Measurements from ENCODE around the gene EMILIN1. TPM values are rescaled to one million over a fixed set of nuclear protein-coding genes. Genes with fewer than 3 reads are reported as not detected.

Gene EMILIN1
- total RNA-seq, 6 experiments from 2014 or later = 7.2 to 26.1 (median 21.0) TPM

DNA sequence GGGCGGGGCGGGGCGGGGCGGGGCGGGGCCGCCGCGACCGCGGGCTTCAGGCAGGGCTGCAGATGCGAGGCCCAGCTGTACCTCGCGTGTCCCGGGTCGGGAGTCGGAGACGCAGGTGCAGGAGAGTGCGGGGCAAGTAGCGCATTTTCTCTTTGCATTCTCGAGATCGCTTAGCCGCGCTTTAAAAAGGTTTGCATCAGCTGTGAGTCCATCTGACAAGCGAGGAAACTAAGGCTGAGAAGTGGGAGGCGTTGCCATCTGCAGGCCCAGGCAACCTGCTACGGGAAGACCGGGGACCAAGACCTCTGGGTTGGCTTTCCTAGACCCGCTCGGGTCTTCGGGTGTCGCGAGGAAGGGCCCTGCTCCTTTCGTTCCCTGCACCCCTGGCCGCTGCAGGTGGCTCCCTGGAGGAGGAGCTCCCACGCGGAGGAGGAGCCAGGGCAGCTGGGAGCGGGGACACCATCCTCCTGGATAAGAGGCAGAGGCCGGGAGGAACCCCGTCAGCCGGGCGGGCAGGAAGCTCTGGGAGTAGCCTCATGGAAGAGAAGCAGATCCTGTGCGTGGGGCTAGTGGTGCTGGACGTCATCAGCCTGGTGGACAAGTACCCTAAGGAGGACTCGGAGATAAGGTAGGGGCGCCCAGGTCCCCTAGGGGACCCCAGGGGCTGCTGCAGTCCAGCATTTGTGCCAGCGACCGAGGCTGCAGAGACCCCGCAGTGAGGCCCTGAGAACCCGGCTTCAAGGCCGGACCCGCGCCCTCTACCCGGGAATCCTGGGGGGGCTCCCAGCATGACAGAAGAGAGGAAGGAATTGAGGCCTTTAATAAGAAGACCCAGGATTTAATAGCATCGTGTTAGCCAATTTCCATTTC, 8.5 kb downstream of the EMILIN1 start, which contains the start of gene KHK:
Gene KHK, plus strand, starts transcription at position 49 of the 870 bp plus-strand sequence. Its CDS starts 488 bp downstream, at position 537.
- Histone ChIP-seq H3K4me3 (peak within 1 kb of the TSS; percentile 52 to 77 (median 64)), H3K36me3 (no peaks in the 10 kb centered on the region), H3K27ac (peak within 1 kb of the TSS; percentile 59 to 80 (median 75)), H3K9me3 (no peaks in the 10 kb centered on the region), H3K4me1 (peaks cover 0 to 30% (median 5%) of the 10 kb centered on the region in 4 donors), H3K27me3 (no peaks in the 10 kb centered on the region)
- DNase-seq (peak; percentile 89 to 92 (median 91)), ATAC-seq (peak; percentile 62 to 78 (median 73))
- TF ChIP-seq, protein P1, sequence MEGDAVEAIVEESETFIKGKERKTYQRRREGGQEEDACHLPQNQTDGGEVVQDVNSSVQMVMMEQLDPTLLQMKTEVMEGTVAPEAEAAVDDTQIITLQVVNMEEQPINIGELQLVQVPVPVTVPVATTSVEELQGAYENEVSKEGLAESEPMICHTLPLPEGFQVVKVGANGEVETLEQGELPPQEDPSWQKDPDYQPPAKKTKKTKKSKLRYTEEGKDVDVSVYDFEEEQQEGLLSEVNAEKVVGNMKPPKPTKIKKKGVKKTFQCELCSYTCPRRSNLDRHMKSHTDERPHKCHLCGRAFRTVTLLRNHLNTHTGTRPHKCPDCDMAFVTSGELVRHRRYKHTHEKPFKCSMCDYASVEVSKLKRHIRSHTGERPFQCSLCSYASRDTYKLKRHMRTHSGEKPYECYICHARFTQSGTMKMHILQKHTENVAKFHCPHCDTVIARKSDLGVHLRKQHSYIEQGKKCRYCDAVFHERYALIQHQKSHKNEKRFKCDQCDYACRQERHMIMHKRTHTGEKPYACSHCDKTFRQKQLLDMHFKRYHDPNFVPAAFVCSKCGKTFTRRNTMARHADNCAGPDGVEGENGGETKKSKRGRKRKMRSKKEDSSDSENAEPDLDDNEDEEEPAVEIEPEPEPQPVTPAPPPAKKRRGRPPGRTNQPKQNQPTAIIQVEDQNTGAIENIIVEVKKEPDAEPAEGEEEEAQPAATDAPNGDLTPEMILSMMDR (IDR thresholded peaks at IDR 0.05) = peak in 2 of 4 donors; percentile 21 to 28
- TF ChIP-seq POLR2A (IDR thresholded peaks at IDR 0.05) = peak; percentile 79
- intact Hi-C loops (cut with DNase I) = loop anchor here in 1 of 2 donors (10.0 kb wide), 2 partner anchors 62 to 122 kb away; no protein-coding TSS in a partner anchor
- under 1% methylated on average over 18 of the region's 54 CpGs for WGBS (ENCODE audit: insufficient coverage, low coverage, low lambda C conversion rate, missing lambda C conversion rate)

DNA sequence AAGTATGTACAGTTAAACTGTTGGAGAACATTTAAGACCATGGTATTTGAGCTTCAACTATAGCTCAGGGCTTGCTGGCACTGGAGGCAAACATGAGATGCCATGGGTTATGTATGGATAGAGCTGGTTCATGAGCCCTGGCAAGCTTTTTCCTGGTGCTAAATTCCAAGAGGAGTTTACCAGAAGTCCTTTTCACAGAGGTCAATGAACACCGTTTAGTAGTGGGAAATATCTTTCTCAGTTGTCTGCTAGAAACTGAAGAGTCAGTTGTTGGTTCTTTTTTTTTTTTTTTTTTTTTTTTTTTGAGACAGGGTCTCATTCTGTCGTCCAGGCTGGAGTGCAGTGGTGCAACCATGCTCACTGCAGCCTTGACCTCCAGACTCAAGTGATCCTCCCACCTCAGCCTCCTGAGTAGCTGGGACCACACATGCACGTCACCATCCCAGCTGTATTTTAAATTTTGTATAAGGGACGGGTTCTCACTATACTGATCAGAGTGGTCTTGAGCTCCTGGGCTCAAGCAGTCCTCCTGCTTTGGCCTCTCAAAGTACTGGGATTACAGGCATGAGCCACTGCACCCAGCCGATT, 9.5 kb downstream of the EMILIN1 start:
- no peaks in the 10 kb centered on the region for H3K36me3 ChIP-seq
- ATAC-seq (peak in 2 of 4 donors; percentile 1 to 3), DNase-seq (no peak)
- peak overlapping the region; percentile 52 to 77 (median 64) for H3K4me3 ChIP-seq
- H3K4me1 ChIP-seq = peaks cover 0 to 38% (median 7%) of the 10 kb centered on the region in 4 donors
- peak overlapping the region; percentile 35 to 57 (median 44) for H3K27ac ChIP-seq
- WGBS (ENCODE audit: insufficient coverage, low coverage, low lambda C conversion rate, missing lambda C conversion rate) = 23% methylated on average over 2 of the region's 5 CpGs
- no peaks in the 10 kb centered on the region for H3K27me3 ChIP-seq
- intact Hi-C loops (cut with DNase I) = loop anchor here in 1 of 2 donors (10.0 kb wide), 2 partner anchors 63 to 123 kb away; no protein-coding TSS in a partner anchor
- TF ChIP-seq, protein P1 (IDR thresholded peaks at IDR 0.05) = no peak
- TF ChIP-seq POLR2A (IDR thresholded peaks at IDR 0.05) = no peak
- no peaks in the 10 kb centered on the region for H3K9me3 ChIP-seq

DNA sequence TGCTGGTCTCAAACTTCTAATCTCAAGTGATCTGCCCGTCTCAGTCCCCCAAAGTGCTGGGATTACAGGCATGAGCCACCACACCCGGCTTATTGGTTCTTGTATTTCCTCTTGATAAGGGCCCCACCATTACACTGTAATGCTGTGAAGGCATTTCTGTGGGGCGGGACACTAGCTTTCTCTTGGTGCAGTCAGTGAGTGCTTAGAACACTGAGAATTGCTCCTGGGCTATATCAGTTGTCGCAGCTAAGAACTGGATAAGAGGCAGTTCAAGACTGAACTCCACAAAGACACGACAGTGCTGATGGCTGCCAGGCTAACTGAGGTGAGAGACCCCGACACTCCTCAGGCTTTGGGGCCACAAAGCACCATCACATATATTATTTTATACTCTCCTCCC, 10.2 kb downstream of the EMILIN1 start:
- TF ChIP-seq, protein P1 (IDR thresholded peaks at IDR 0.05) = no peak
- no peak for TF ChIP-seq POLR2A (IDR thresholded peaks at IDR 0.05)
- peak overlapping the region; percentile 35 to 57 (median 44) for H3K27ac ChIP-seq
- no peaks in the 10 kb centered on the region for H3K27me3 ChIP-seq
- WGBS (ENCODE audit: insufficient coverage, low coverage, low lambda C conversion rate, missing lambda C conversion rate) = 10% methylated on average over 6 of the region's 6 CpGs
- intact Hi-C loops (cut with DNase I) = loop anchor here in 1 of 2 donors (10.0 kb wide), 2 partner anchors 64 to 124 kb away; no protein-coding TSS in a partner anchor
- H3K4me3 ChIP-seq = peak overlapping the region; percentile 52 to 77 (median 64)
- H3K9me3 ChIP-seq = no peaks in the 10 kb centered on the region
- H3K4me1 ChIP-seq = peaks cover 0 to 45% (median 10%) of the 10 kb centered on the region in 4 donors
- no peak for ATAC-seq
- no peak for DNase-seq
- no peaks in the 10 kb centered on the region for H3K36me3 ChIP-seq

DNA sequence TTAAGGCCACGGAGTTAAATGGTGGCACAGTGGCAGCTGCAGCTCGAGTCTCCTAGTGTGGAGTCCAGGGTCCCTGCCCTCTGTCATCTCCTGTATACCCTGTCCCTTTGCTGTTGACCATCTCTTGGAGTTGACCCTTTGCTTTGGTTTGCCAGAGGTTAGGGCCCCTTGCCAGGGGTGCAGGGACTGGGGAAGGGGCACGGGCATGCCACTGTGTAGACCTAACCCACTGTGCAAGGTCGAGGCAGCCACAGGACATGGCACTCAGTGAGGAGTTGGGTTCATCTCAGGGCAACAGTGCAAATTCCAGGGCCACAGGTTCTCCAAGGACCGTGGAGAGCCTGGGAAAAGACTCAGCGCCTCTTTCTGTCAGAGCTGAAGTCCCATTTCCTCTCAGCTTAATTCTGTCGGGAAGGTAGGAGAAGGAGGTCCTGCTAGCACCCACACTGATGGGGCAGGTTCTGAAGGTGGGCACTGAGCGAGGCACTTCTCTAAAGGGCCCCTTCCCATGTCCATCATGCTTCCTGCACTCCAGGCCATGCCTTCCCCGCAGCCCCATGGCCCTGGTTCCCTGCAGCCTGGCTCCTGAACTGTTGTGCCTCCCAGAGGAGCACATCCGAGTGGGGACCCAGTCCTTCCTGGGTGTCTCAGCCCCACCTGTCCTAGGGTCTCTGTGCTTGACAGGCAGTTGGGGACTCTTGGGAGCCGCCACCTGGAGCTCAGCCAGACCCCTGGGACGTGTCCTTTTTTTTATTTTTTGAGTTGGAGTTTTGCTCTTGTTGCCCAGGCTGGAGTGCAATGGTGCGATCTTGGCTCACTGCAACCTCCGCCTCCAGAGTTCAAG, 10.9 kb downstream of the EMILIN1 start:
- intact Hi-C loops (cut with DNase I) = loop anchor here in 1 of 2 donors (10.0 kb wide), 2 partner anchors 65 to 125 kb away; no protein-coding TSS in a partner anchor
- no peak for ATAC-seq
- Histone ChIP-seq H3K4me1 (peaks cover 0 to 51% (median 11%) of the 10 kb centered on the region in 4 donors), H3K27ac (peak overlapping the region; percentile 35 to 57 (median 44)), H3K9me3 (no peaks in the 10 kb centered on the region), H3K36me3 (no peaks in the 10 kb centered on the region), H3K27me3 (no peaks in the 10 kb centered on the region), H3K4me3 (peak overlapping the region; percentile 52 to 77 (median 64))
- peak in 1 of 3 donors; percentile 69 for DNase-seq
- 17% methylated on average over 5 of the region's 14 CpGs for WGBS (ENCODE audit: insufficient coverage, low coverage, low lambda C conversion rate, missing lambda C conversion rate)
- TF ChIP-seq, protein P1 (IDR thresholded peaks at IDR 0.05) = no peak

Data from right lobe of liver (tissue), 6 donors.